ENCODE results near the gene GRIK2. TPM values are rescaled to one million over a fixed set of nuclear protein-coding genes. Genes with fewer than 3 reads are reported as not detected.

Gene GRIK2
- total RNA-seq, 1 experiment from 2014 or later = 0.61 TPM

DNA sequence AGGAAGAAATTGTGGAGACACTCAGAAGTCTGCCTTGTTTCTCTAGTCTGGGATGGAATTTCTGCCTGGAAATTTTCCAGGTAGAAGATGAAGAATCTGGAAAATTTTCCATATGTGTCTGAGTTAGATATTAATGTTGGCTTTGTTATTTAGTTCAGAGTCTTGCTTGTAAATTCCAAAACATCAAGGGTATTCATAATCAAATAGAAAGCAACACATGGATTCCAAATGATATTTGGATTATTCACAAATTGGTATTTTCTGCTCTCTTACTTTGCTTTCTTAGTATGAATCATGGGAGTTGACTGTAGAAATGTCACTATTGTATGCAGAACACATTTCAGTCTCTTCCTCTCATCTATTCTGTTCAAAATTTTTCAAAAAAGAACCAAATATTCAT is 116.0 kb downstream of the GRIK2 start:
- BruUV-seq (replicated peaks) = no TSS peak
- Histone ChIP-seq H3K36me3 (ENCODE audit: low read depth) (no peaks in the 10 kb centered on the region), H3K4me2 (no peak overlapping the region), H3K27ac (no peak overlapping the region), H3K9me3 (ENCODE audit: insufficient read depth, low read depth) (no peaks in the 10 kb centered on the region), H4K20me1 (ENCODE audit: insufficient read depth) (no peaks in the 10 kb centered on the region), H3K79me2 (ENCODE audit: low read depth) (no peaks in the 10 kb centered on the region), H3F3A (ENCODE audit: insufficient read depth, low read depth) (no peaks in the 10 kb centered on the region), H3K4me3 (no peak overlapping the region), H2AFZ (no peak overlapping the region), H3K4me1 (replicated peaks; ENCODE audit: insufficient read depth) (no peaks in the 10 kb centered on the region), H3K27me3 (ENCODE audit: insufficient read depth, low read depth) (no peaks in the 10 kb centered on the region), H3K9me2 (ENCODE audit: insufficient read depth) (no peaks in the 10 kb centered on the region)
- ChIA-PET POLR2A (ENCODE audit: unreplicated experiment) (no interaction called here), CTCF (no interaction called here)
- DNase-seq = no peak
- TF ChIP-seq EZH2 (IDR thresholded peaks at IDR 0.05; ENCODE audit: low read depth) = no peak
- TF ChIP-seq, protein P1, sequence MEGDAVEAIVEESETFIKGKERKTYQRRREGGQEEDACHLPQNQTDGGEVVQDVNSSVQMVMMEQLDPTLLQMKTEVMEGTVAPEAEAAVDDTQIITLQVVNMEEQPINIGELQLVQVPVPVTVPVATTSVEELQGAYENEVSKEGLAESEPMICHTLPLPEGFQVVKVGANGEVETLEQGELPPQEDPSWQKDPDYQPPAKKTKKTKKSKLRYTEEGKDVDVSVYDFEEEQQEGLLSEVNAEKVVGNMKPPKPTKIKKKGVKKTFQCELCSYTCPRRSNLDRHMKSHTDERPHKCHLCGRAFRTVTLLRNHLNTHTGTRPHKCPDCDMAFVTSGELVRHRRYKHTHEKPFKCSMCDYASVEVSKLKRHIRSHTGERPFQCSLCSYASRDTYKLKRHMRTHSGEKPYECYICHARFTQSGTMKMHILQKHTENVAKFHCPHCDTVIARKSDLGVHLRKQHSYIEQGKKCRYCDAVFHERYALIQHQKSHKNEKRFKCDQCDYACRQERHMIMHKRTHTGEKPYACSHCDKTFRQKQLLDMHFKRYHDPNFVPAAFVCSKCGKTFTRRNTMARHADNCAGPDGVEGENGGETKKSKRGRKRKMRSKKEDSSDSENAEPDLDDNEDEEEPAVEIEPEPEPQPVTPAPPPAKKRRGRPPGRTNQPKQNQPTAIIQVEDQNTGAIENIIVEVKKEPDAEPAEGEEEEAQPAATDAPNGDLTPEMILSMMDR (conservative IDR thresholded peaks at IDR 0.05) = no peak
- intact Hi-C loops (cut with micrococcal nuclease; ENCODE audit: unreplicated experiment) = no loop called here

DNA sequence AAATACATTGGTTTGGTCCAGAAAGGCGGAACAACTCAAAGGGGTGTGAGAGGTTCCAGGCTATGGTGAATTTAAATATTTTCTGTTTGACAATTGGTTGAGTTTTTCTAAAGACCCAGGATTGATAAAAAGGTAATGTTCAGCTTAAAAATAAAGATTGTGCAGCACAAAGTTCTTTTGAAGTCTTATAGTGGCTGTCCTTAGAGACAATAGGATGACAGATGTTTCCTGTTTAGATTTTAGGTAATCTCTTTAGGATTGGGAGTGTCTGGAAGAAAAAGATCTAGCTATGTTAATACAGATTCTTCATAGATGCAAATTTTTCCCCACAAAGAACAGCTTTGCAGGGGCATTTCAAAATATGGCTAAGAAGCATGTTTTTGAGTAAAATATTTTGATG is 119.7 kb downstream of the GRIK2 start:
- no peak for TF ChIP-seq EZH2 (IDR thresholded peaks at IDR 0.05; ENCODE audit: low read depth)
- TF ChIP-seq, protein P1 (conservative IDR thresholded peaks at IDR 0.05) = no peak
- H3F3A ChIP-seq (ENCODE audit: insufficient read depth, low read depth) = no peaks in the 10 kb centered on the region
- intact Hi-C loops (cut with micrococcal nuclease; ENCODE audit: unreplicated experiment) = no loop called here
- no peak overlapping the region for H3K27ac ChIP-seq
- no TSS peak for BruUV-seq (replicated peaks)
- no peak for DNase-seq
- H2AFZ ChIP-seq = no peak overlapping the region
- no peaks in the 10 kb centered on the region for H3K4me1 ChIP-seq (replicated peaks; ENCODE audit: insufficient read depth)
- ChIA-PET CTCF (no interaction called here), POLR2A (ENCODE audit: unreplicated experiment) (no interaction called here)
- H3K4me3 ChIP-seq = no peak overlapping the region
- H4K20me1 ChIP-seq (ENCODE audit: insufficient read depth) = no peaks in the 10 kb centered on the region
- H3K4me2 ChIP-seq = no peak overlapping the region
- no peaks in the 10 kb centered on the region for H3K9me3 ChIP-seq (ENCODE audit: insufficient read depth, low read depth)
- no peaks in the 10 kb centered on the region for H3K27me3 ChIP-seq (ENCODE audit: insufficient read depth, low read depth)
- H3K79me2 ChIP-seq (ENCODE audit: low read depth) = no peaks in the 10 kb centered on the region
- no peaks in the 10 kb centered on the region for H3K36me3 ChIP-seq (ENCODE audit: low read depth)
- H3K9me2 ChIP-seq (ENCODE audit: insufficient read depth) = no peaks in the 10 kb centered on the region

DNA sequence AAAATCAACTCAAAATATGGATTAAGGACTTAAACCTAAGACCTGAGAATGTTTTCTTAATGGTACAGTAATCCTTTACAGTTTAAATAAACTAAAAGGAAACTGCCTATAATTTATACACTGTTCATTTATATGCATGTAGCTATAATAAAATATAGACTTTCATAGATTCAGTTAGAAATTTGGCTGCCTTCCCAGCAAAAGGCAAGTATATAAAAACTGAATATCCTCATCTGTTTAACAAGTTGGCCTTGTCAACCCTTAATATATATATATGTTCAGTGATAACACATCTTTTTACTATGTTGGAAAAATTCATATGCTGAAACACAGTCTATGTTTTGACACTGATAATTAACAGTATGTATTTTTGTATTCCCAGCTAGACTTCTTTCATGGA is 123.1 kb downstream of the GRIK2 start:
- Histone ChIP-seq H4K20me1 (ENCODE audit: insufficient read depth) (no peaks in the 10 kb centered on the region), H3K27ac (no peak overlapping the region), H3K9me2 (ENCODE audit: insufficient read depth) (no peaks in the 10 kb centered on the region), H3K4me1 (replicated peaks; ENCODE audit: insufficient read depth) (no peaks in the 10 kb centered on the region), H3K79me2 (ENCODE audit: low read depth) (no peaks in the 10 kb centered on the region), H3K4me3 (no peak overlapping the region), H3K27me3 (ENCODE audit: insufficient read depth, low read depth) (no peaks in the 10 kb centered on the region), H3F3A (ENCODE audit: insufficient read depth, low read depth) (no peaks in the 10 kb centered on the region), H3K36me3 (ENCODE audit: low read depth) (no peaks in the 10 kb centered on the region), H3K4me2 (no peak overlapping the region), H3K9me3 (ENCODE audit: insufficient read depth, low read depth) (no peaks in the 10 kb centered on the region), H2AFZ (no peak overlapping the region)
- BruUV-seq (replicated peaks) = no TSS peak
- intact Hi-C loops (cut with micrococcal nuclease; ENCODE audit: unreplicated experiment) = no loop called here
- DNase-seq = no peak
- no peak for TF ChIP-seq EZH2 (IDR thresholded peaks at IDR 0.05; ENCODE audit: low read depth)
- TF ChIP-seq, protein P1 (conservative IDR thresholded peaks at IDR 0.05) = no peak
- POLR2A ChIA-PET (ENCODE audit: unreplicated experiment) = no interaction called here
- CTCF ChIA-PET = no interaction called here

Measured in PC-9 (cell line).